NCI-H2107 treated with DMSO at 0.1 percent for 48 hours (cell line): ENCODE data around the gene CGB2.
"Not testable (repeated sequence)": the region's sequence is repeated elsewhere in the genome, so short reads cannot be mapped to it uniquely, and the experiment has no call there.

Experiments
- DNase-seq: peaks from one replicate; lab custom pipeline; 2025; ENCODE audit not compliant: unreplicated experiment; lab: John Stamatoyannopoulos, UW

CGB2 gene

DNA sequence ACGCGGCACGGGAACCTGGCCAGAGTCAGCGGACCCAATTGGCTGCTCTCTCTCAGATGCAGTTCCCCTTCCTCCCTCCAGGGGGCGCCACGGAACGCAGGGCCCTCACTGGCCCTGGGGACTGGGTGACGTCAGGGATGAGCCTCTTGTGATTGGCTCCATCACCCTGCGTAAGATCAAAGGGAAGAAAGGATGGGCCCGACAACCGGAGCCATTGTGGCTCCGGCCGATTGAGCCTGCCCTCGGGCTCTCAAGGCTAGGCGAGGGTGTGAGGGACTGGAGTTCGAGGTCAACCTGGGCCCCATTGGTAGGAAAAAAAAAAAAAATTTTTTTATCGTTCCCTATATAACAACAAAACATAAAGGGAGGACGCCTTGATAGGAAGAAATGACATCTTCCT lies 5.1 kb downstream of the CGB2 start, which contains the start of gene CGB1:
Gene CGB1, minus strand, starts transcription at position 81 of the 400 bp plus-strand sequence. CDS start 184 bp downstream, outside the sequence.
- DNase-seq, result not testable (repeated sequence)

GRCh38 chr19:49038111-49038510 lies 6.4 kb downstream of the CGB2 start:
- DNase-seq, result not testable (repeated sequence)

DNA sequence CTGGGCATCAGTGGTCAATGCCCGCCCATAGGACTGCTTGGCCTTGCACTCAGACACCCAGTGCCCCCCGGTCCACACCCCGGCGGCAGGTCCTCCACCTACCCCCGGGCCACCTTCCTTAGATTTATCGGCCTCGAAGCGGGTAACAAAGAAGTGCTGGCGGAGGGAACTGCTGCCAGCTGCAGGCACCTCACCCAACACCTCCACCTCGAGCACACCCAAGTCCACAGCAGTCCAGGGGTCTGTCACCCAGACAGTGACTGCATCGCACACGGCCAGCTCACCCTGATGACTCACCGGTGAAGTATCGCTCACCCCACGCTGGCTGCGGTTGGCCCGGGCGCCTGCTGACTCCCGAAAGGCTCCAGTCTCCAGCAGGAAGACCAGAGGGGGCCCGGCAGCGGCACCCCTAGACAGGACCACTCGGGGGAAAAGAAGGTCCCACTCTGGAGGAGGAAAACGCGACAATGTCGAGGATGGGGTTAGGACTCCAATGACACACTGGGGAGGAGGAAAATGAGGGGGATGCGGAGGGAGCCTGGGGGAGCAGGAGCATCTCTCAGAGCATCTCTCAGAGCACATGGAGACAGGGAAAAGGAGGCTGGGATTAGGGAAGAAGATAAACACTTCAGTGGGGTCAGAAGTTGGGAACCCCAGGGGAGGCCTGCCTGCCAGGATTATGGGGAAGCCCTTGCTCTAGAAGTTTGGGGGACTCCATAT lies 7.0 kb downstream of the CGB2 start:
- DNase-seq, result not testable (repeated sequence)

DNA sequence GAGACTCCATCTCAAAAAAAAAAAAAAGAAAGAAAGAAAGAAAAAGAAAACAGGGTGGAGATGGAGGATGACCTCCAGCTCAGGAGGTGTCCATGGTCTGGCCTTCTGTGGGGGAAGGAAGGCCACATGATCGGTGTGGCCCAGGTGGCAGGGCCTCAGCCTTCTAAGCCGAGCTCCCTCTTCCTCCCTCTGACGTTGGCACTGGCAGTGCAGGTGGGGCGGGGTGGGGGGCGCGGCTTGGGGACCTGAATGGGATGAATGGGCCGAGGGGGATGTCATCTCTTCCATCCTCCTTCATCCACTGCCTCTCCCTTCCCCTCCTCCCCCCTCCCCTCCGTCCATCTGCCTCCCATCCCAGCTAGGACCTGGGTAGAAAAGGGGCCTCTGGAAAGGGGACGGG lies 8.0 kb downstream of the CGB2 start:
- not testable (repeated sequence) for DNase-seq

- no peak for DNase-seq
Observed at GRCh38 chr19:49042177-49042576, 10.5 kb downstream of the CGB2 start.

DNA sequence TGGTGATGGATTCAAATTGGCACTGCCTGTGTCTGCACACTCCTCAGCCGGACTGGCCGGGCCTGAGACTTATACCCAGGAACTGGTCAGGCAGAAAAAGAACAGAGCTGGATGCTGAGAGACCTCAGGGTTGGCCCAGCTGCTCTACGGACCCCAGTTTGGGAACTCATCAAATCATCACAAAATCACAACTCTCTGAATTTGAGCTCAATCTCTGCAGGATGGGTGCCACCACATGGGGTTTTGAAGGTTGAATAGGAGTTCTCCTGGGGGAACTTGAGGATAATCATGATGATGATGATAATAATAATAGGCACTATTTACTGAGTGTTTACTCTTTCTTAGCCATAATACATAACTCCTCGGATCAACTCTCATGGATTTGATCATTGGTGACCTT lies 11.0 kb downstream of the CGB2 start:
- DNase-seq, result not testable (repeated sequence)

DNA sequence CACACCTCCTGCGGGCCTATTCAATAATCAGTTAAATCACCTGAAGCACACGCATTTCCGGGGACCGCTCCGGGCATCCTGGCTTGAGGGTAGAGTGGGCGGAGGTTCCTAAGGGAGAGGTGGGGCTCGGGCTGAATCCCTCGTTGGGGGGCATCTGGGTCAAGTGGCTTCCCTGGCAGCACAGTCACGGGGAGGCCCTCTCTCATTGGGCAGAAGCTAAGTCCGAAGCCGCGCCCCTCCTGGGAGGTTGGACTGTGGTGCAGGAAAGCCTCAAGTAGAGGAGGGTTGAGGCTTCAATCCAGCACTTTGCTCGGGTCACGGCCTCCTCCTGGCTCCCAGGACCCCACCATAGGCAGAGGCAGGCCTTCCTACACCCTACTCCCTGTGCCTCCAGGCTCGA lies 11.9 kb downstream of the CGB2 start, which contains the start of gene CGB5:
Gene CGB5, plus strand, starts transcription at position 301 of the 400 bp plus-strand sequence. CDS start 362 bp downstream, outside the sequence.
- DNase-seq, result not testable (repeated sequence)

DNA sequence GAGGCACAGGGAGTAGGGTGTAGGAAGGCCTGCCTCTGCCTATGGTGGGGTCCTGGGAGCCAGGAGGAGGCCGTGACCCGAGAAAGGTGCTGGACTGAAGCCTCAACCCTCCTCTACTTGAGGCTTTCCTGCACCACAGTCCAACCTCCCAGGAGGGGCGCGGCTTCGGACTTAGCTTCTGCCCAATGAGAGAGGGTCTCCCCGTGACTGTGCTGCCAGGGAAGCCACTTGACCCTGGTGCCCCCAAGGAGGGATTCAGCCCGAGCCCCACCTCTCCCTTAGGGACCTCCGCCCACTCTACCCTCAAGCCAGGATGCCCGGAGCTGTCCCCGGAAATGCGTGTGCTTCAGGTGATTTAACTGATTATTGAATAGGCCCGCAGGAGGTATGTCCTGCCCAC lies 17.3 kb downstream of the CGB2 start, which contains the start of gene CGB8:
Gene CGB8, minus strand, starts transcription at position 101 of the 400 bp plus-strand sequence. CDS start 372 bp downstream, outside the sequence.
- not testable (repeated sequence) for DNase-seq

DNA sequence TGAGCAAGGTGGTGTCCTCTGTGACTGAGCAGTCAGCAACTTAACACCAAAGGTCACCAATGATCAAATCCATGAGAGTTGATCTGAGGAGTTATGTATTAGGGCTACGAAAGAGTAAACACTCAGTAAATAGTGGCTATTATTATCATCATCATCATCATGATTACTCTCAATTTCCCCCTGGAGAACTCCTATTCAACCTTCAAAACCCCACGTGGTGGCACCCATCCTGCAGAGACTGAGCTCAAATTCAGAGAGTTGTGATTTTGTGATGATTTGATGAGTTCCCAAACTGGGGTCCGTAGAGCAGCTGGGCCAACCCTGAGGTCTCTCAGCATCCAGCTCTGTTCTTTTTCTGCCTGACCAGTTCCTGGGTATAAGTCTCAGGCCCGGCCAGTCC lies 18.1 kb downstream of the CGB2 start:
- not testable (repeated sequence) for DNase-seq

DNA sequence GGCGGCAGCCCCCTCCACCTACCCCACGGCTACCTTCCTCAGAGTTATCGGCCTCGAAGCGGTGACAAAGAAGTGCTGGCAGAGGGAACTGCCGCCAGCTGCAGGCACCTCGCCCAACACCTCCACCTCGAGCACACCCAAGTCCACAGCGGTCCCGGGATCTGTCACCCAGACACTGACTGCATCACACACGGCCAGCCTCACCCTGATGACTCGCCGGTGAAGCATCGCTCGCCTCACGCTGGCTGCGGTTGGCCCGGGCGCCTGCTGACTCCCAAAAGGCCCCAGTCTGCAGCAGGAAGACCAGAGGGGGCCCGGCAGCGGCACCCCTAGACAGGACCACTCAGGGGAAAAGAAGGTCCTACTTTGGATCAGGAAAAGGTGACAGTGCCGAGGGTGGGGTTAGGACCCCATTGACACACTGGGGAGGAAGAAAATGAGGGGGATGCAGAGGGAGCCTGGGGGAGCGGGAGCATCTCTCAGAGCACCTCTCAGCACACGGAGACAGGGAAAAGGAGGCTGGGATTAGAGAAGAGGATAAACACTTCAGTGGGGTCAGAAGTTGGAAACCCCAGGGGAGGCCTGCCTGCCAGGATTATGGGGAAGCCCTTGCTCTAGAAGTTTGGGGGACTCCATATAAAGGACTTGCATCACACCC lies 18.8 kb downstream of the CGB2 start:
- DNase-seq, result not testable (repeated sequence)

DNA sequence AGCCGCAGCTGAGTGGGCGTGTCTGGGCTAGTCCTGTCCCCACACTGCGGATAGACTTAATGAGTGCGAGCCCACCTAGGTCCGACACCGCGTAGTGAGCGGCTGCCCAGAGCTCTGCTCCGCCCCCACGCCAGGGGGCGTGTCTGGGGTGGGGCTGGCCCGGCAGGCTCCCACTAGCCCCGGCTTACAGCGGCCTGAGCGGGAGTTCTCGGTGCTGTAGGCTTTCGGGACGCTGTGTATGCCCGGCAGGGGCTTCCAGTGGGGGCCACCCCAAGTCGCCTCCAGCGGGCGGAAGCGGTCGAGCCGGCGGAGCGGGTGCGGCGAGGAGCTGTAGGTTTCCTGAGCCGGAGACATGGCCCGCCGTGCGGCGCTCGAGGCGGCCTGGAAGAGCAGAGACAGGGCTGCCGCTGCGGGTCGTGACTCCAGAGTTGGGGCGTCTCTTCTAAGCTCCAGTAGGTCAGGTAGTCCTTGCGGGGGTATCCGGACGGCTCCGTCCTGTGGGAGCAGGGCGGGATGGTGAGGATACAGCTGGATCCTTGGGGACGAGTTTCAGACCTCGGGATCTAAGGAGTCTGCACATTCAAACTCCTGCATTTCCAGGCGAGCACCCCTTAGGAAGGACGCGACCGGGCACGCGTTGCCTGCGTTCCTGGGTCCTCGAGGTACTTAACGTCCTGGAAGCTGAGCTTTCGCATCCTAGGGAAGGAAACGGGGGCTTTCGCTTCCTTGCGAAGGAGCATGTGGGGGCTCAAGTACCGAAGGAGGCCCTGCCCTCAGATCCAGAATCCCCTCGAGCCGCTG lies 24.6 kb downstream of the CGB2 start:
- DNase-seq, result no peak

GRCh38 chr19:49056902-49057596 lies 25.4 kb downstream of the CGB2 start:
- not testable (repeated sequence) for DNase-seq

DNA sequence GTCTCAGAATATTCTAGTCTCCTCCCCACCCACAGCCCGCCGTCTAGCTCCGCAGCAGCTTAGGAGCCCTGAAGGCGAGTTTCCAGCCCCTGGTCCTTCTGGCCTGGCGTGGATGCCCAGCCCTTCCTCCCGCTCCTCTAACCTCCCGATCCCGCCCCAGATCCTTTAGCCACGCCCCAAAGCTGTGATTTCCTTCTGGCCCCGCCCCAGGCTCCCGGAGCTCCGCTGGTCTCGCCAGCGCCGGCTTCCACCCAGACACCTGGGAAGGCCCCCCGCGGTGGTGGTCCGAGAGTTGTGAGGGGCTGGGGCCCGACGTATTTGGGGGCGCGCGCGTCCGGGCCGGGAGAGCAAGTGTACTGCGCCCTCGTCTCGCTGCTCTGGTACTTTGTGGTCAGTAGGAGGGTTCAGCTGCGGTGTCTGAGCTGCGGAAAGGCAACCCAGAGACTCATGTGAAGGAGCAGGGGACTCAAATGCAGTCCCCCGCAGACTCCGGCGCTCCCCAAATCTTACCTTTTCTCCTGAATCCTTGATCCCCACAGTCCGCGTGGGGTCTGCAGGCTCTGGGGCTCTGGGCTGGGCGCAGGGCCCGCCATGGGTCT lies 26.0 kb downstream of the CGB2 start, which contains the start of gene CGB7:
Gene CGB7, minus strand, starts transcription at position 114 of the 599 bp plus-strand sequence. CDS start 2,374 bp downstream, outside the sequence.
- DNase-seq, result no peak

GRCh38 chr19:49058562-49058961 lies 26.9 kb downstream of the CGB2 start:
- DNase-seq, result no peak

DNA sequence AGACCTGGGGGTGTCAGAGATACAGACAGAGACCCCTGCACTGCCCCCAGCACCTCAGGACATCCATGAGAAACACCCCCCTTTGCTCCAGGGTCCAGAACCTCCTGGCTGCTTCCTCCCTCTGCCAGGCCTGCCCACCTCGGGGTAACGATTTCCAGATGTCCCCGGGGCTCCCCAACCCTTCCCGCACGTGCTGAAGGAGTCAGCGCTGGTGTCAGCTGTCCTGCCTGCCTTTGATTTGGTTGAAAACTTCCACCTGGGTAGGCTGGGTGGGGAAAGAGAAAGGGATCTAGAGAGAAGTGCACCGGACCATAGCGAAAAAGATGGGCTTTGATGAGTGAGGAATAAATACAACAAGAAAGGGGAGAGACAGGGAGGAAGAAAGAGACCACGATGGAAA lies 27.4 kb downstream of the CGB2 start:
- DNase-seq, result no peak

DNA sequence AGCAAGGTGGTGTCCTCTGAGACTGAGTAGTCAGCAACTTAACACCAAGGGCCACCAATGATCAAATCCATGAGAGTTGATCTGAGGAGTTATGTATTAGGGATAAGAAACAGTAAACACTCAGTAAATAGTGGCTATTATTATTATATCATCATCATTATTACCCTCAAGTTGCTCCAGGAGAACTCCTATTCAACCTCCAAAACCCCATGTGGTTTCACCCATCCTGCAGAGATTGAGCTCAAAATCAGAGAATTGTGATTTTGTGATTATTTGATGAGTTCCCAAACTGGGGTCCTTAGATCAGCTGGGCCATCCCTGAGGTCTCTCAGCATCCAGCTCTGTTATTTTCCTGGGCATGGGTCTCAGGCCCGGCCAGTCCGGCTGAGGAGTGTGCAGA lies 29.3 kb downstream of the CGB2 start:
- no peak for DNase-seq

- DNase-seq, result no peak
Observed at GRCh38 chr19:49061445-49061844, 29.8 kb downstream of the CGB2 start.

DNA sequence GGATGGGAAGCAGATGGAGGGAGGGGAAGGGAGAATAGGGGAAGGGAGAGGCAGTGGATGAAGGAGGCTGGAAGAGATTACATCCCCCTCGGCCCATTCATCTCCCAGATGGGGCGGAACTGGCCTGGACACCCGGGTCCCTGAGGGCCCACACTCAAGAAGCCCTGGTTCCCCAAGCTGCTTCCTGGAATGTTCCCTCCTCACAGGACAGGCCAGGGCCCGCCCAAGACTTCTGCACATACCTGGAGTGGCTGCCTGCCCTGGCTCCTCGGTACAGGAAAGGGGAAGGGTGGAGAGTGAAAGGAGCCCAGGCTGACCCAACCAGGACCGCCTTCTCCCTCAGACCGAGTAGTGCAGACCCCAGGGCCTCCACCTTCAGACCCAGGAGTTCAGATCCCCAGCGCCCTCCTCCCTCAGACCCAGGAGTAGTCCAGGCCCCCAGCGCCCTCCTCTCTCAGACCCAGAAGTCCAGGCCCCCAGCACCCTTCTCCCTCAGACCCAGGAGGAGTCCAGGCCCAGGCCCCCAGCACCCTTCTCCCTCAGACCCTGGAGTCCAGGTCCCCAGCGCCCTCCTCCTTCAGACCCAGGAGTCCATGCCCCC lies 32.4 kb downstream of the CGB2 start:
- DNase-seq, result no peak

DNA sequence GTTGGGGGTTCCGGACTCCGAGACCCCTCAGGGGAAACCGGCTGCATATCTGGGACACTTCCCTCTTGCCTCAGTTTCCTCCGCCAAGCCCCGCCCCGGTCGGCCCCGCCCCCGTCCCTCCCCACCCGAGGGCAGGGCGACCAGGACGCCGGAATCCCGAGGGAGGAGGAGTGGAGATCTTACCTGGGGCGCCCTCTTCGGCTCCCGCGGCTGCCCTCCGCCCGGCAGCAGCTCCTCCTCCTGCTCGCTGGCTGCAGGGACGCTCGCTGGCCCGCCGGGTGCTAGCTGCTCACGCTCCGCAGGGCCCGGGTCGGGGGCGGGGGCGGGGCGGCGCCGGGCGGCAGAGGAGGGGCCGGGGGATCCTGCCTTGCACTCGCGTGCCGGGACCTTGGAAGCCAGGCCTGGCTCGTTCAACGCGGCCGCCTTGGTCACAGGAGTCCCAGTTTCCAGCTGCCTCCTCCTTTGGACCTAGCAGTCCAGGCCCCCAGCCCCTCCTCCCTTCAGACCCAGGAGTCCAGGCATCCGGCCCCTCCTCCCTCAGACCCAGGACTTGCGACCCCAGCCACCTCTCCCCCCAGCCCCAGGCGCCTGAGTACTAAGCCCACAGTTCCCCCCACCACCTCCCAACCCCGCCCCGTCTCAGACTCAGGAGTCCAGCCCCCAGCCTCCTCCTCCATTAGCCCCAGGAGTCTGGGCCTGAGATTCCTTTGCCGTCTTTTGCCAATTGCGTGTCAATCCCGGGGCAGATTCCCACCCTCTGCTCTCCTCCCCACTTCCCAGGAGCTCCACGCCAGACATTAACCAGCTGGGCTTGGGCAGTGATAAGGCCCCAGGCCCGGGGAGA lies 33.3 kb downstream of the CGB2 start, which contains the start of gene NTF4:
Gene NTF4, minus strand, starts transcription at position 51 of the 844 bp plus-strand sequence. CDS start 2,821 bp downstream, outside the sequence.
- no peak for DNase-seq
